ENCODE results near the gene ARL4A.

ARL4A gene

GRCh38 chr7:12692479-12693259 lies 5.2 kb downstream of the ARL4A start:
- no peak for DNase-seq
- intact Hi-C loops (cut with DNase I): loop anchor here (10.0 kb wide), 1 partner anchor 72 kb away; no protein-coding TSS in a partner anchor

GRCh38 chr7:12694817-12695216 lies 7.4 kb downstream of the ARL4A start:
- intact Hi-C loops (cut with DNase I): loop anchor here (10.0 kb wide), 1 partner anchor 70 kb away; no protein-coding TSS in a partner anchor
- DNase-seq: no peak

- intact Hi-C loops (cut with DNase I): loop anchor here (10.0 kb wide), 1 partner anchor 69 kb away; no protein-coding TSS in a partner anchor
- DNase-seq: no peak
Measured at GRCh38 chr7:12695965-12696364, 8.5 kb downstream of the ARL4A start.

GRCh38 chr7:12699299-12699698 lies 11.9 kb downstream of the ARL4A start:
- intact Hi-C loops (cut with DNase I): loop anchor here (10.0 kb wide), 1 partner anchor 66 kb away; no protein-coding TSS in a partner anchor
- DNase-seq: no peak

GRCh38 chr7:12701433-12701832 lies 14.0 kb downstream of the ARL4A start:
- DNase-seq: no peak
- intact Hi-C loops (cut with DNase I): no loop called here

- DNase-seq: no peak
- intact Hi-C loops (cut with DNase I): no loop called here
Measured at GRCh38 chr7:12703881-12704280, 16.4 kb downstream of the ARL4A start.

- DNase-seq: no peak
- intact Hi-C loops (cut with DNase I): no loop called here
Measured at GRCh38 chr7:12705878-12706277, 18.4 kb downstream of the ARL4A start.

- intact Hi-C loops (cut with DNase I): no loop called here
- no peak for DNase-seq
Measured at GRCh38 chr7:12706900-12707536, 19.6 kb downstream of the ARL4A start.

GRCh38 chr7:12708314-12708713 lies 20.9 kb downstream of the ARL4A start:
- no peak for DNase-seq
- intact Hi-C loops (cut with DNase I): no loop called here

- no peak for DNase-seq
- intact Hi-C loops (cut with DNase I): no loop called here
Measured at GRCh38 chr7:12709726-12710502, 22.5 kb downstream of the ARL4A start.

- no peak for DNase-seq
- intact Hi-C loops (cut with DNase I): no loop called here
Measured at GRCh38 chr7:12711124-12711523, 23.7 kb downstream of the ARL4A start.

GRCh38 chr7:12712236-12712635 lies 24.8 kb downstream of the ARL4A start:
- intact Hi-C loops (cut with DNase I): no loop called here
- DNase-seq: no peak

- no peak for DNase-seq
- intact Hi-C loops (cut with DNase I): no loop called here
Measured at GRCh38 chr7:12713625-12714378, 26.4 kb downstream of the ARL4A start.

GRCh38 chr7:12714379-12714737 lies 26.9 kb downstream of the ARL4A start:
- no peak for DNase-seq
- intact Hi-C loops (cut with DNase I): no loop called here

GRCh38 chr7:12715372-12716133 lies 28.1 kb downstream of the ARL4A start:
- intact Hi-C loops (cut with DNase I): no loop called here
- peak in 7 of 10 donors; percentile 18 to 89 (median 26) for DNase-seq

GRCh38 chr7:12716134-12716681 lies 28.8 kb downstream of the ARL4A start:
- no peak for DNase-seq
- intact Hi-C loops (cut with DNase I): no loop called here

- no peak for DNase-seq
- intact Hi-C loops (cut with DNase I): no loop called here
Measured at GRCh38 chr7:12716722-12717121, 29.3 kb downstream of the ARL4A start.

GRCh38 chr7:12719141-12719919 lies 31.9 kb downstream of the ARL4A start:
- intact Hi-C loops (cut with DNase I): no loop called here
- no peak for DNase-seq

Measured in posterior cingulate gyrus (tissue), 11 donors.